ENCODE data around the gene LGALS14.
"Not testable (repeated sequence)": the region's sequence is repeated elsewhere in the genome, so short reads cannot be mapped to it uniquely, and the experiment has no call there.

LGALS14 gene

DNA sequence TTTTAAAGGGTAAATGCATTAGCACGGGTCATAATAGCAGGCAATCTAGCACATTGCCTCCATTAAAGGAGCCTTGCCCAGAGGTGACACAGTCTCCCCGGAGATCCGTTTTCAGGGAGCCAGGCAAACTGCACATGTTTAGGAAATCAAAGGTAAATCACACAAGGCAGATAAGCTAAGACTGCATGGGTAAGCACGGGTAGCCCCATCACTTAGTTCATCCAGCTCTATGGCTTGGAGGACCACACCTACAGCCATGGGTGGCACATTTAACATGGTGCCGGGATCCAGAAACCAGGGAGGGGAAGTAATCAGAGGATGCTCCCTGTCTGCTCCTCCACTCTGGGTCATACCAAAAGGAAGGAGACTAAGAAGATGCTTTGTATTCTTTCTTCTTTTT, 31.8 kb upstream of the LGALS14 start:
- no peak overlapping the region for H2BK15ac ChIP-seq (ENCODE audit: low read length)
- peaks cover 0 to 9% (median 0%) of the 10 kb centered on the region in 3 experiments for H3K27me3 ChIP-seq (ENCODE audit: control insufficient read depth in 3 of 3, insufficient read depth in 3 of 3, low read depth in 1 of 3, low read length in 3 of 3)
- WGBS, 2 donors (ENCODE audit: extremely low coverage in 2 of 2, insufficient read length in 2 of 2, insufficient replicate concordance in 1 of 2), result no CpG with 5 or more reads among the region's 5 CpGs
- H3K18ac ChIP-seq (ENCODE audit: low read length), result no peak overlapping the region
- H4K91ac ChIP-seq (ENCODE audit: low read depth, low read length, poor library complexity), result no peak overlapping the region
- no peak overlapping the region for H3K9ac ChIP-seq (ENCODE audit: low read depth, low read length, poor library complexity)
- H3K14ac ChIP-seq (ENCODE audit: low read length), result no peak overlapping the region
- no peak overlapping the region for H4K8ac ChIP-seq (ENCODE audit: low read depth, low read length)
- no peak overlapping the region for H2BK12ac ChIP-seq (ENCODE audit: low read length)
- no peak overlapping the region for H2BK120ac ChIP-seq (ENCODE audit: low read depth, low read length)
- no peak overlapping the region for H3K4ac ChIP-seq (ENCODE audit: low read length)
- no peak overlapping the region for H3K4me2 ChIP-seq (ENCODE audit: insufficient read depth, low read length, poor library complexity, severe bottlenecking)
- no peaks in the 10 kb centered on the region for H3K4me1 ChIP-seq (ENCODE audit: control insufficient read depth in 2 of 2, insufficient read depth in 1 of 2, low read depth in 1 of 2, low read length in 2 of 2)
- H3K9me3 ChIP-seq (replicated peaks in 1 of 2; ENCODE audit: control insufficient read depth in 2 of 2, insufficient read depth in 1 of 2, low read depth in 1 of 2, low read length in 2 of 2), result no peaks in the 10 kb centered on the region
- H2AK5ac ChIP-seq (ENCODE audit: low read depth, low read length), result no peak overlapping the region
- DNase-seq (ENCODE audit: low spot score), result no peak
- no peak overlapping the region for H3K4me3 ChIP-seq (ENCODE audit: low read length in 2 of 2)
- no peak overlapping the region for H2AFZ ChIP-seq (ENCODE audit: low read length)
- H3K36me3 ChIP-seq (replicated peaks in 1 of 2; ENCODE audit: control insufficient read depth in 2 of 2, insufficient read depth in 2 of 2, low read length in 2 of 2), result no peaks in the 10 kb centered on the region
- H3K23ac ChIP-seq (ENCODE audit: low read depth, low read length, poor library complexity), result no peak overlapping the region
- no peak overlapping the region for H2BK5ac ChIP-seq (ENCODE audit: low read length)
- H3K79me1 ChIP-seq (ENCODE audit: low read depth, low read length), result no peaks in the 10 kb centered on the region
- H3K27ac ChIP-seq (replicated peaks; ENCODE audit: low read length), result no peak overlapping the region

DNA sequence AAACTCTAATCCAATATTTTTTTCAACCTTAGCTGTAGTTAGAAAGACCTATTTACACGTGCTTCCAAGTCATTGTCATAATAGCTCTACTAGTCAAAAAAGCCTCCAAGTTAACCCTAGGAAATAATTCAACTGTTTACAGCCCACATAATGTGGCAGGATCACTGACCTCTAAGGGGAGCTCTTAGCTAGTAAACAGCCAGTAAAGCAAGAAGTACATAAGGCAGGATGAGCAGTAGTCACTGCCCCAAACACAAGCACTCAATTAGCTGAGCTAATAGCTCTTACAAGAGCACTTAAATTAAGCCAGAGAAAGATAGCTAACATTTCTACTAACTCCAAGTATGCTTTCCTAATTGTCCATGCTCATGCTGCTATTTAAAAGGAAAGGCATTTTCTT, 30.4 kb upstream of the LGALS14 start:
- not testable (repeated sequence) for H4K8ac ChIP-seq (ENCODE audit: low read depth, low read length); H3K9ac ChIP-seq (ENCODE audit: low read depth, low read length, poor library complexity); H3K23ac ChIP-seq (ENCODE audit: low read depth, low read length, poor library complexity); H3K79me1 ChIP-seq (ENCODE audit: low read depth, low read length); H4K91ac ChIP-seq (ENCODE audit: low read depth, low read length, poor library complexity); H3K14ac ChIP-seq (ENCODE audit: low read length); H2AFZ ChIP-seq (ENCODE audit: low read length); H3K36me3 ChIP-seq (replicated peaks in 1 of 2; ENCODE audit: control insufficient read depth in 2 of 2, insufficient read depth in 2 of 2, low read length in 2 of 2); H2BK5ac ChIP-seq (ENCODE audit: low read length); H3K18ac ChIP-seq (ENCODE audit: low read length); H2BK15ac ChIP-seq (ENCODE audit: low read length); H3K27ac ChIP-seq (replicated peaks; ENCODE audit: low read length); H3K4me3 ChIP-seq (ENCODE audit: low read length in 2 of 2); H3K4ac ChIP-seq (ENCODE audit: low read length); H3K4me2 ChIP-seq (ENCODE audit: insufficient read depth, low read length, poor library complexity, severe bottlenecking); H3K9me3 ChIP-seq (replicated peaks in 1 of 2; ENCODE audit: control insufficient read depth in 2 of 2, insufficient read depth in 1 of 2, low read depth in 1 of 2, low read length in 2 of 2); H2BK12ac ChIP-seq (ENCODE audit: low read length); DNase-seq (ENCODE audit: low spot score); H2BK120ac ChIP-seq (ENCODE audit: low read depth, low read length); H3K4me1 ChIP-seq (ENCODE audit: control insufficient read depth in 2 of 2, insufficient read depth in 1 of 2, low read depth in 1 of 2, low read length in 2 of 2); H2AK5ac ChIP-seq (ENCODE audit: low read depth, low read length)
- no CpG with 5 or more reads among the region's 1 CpG for WGBS, 2 donors (ENCODE audit: extremely low coverage in 2 of 2, insufficient read length in 2 of 2, insufficient replicate concordance in 1 of 2)
- peaks cover 0 to 14% (median 0%) of the 10 kb centered on the region in 3 experiments for H3K27me3 ChIP-seq (ENCODE audit: control insufficient read depth in 3 of 3, insufficient read depth in 3 of 3, low read depth in 1 of 3, low read length in 3 of 3)

DNA sequence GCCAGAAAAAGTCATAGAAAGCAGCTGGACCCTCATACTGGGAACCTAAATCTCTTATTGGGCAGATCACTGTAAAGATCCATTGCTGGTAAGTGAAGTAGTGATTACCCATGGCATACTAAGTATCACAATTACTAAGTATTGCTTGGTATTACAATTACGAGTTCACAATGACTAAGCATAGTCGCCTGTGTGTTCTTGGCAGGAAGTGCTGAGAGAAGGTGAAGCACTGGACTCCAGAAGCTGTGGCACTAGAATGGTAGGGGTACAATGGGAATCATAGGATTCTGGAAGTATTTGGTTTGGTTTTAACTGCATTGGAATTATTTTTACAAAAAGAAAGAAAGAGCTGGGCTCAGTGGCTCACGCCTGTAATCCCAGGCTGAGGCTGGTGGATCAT, 28.3 kb upstream of the LGALS14 start:
- no peak overlapping the region for H2BK120ac ChIP-seq (ENCODE audit: low read depth, low read length)
- DNase-seq (ENCODE audit: low spot score), result no peak
- H3K9me3 ChIP-seq (replicated peaks in 1 of 2; ENCODE audit: control insufficient read depth in 2 of 2, insufficient read depth in 1 of 2, low read depth in 1 of 2, low read length in 2 of 2), result no peaks in the 10 kb centered on the region
- no peak overlapping the region for H3K4me3 ChIP-seq (ENCODE audit: low read length in 2 of 2)
- H2BK15ac ChIP-seq (ENCODE audit: low read length), result no peak overlapping the region
- no peak overlapping the region for H3K4me2 ChIP-seq (ENCODE audit: insufficient read depth, low read length, poor library complexity, severe bottlenecking)
- H2AFZ ChIP-seq (ENCODE audit: low read length), result no peak overlapping the region
- no peak overlapping the region for H2AK5ac ChIP-seq (ENCODE audit: low read depth, low read length)
- no peak overlapping the region for H4K91ac ChIP-seq (ENCODE audit: low read depth, low read length, poor library complexity)
- no peaks in the 10 kb centered on the region for H3K36me3 ChIP-seq (replicated peaks in 1 of 2; ENCODE audit: control insufficient read depth in 2 of 2, insufficient read depth in 2 of 2, low read length in 2 of 2)
- H3K4ac ChIP-seq (ENCODE audit: low read length), result no peak overlapping the region
- no peaks in the 10 kb centered on the region for H3K4me1 ChIP-seq (ENCODE audit: control insufficient read depth in 2 of 2, insufficient read depth in 1 of 2, low read depth in 1 of 2, low read length in 2 of 2)
- H4K8ac ChIP-seq (ENCODE audit: low read depth, low read length), result no peak overlapping the region
- no peaks in the 10 kb centered on the region for H3K79me1 ChIP-seq (ENCODE audit: low read depth, low read length)
- no CpG with 5 or more reads among the region's 3 CpGs for WGBS, 2 donors (ENCODE audit: extremely low coverage in 2 of 2, insufficient read length in 2 of 2, insufficient replicate concordance in 1 of 2)
- no peak overlapping the region for H3K9ac ChIP-seq (ENCODE audit: low read depth, low read length, poor library complexity)
- H2BK5ac ChIP-seq (ENCODE audit: low read length), result no peak overlapping the region
- H3K27me3 ChIP-seq (ENCODE audit: control insufficient read depth in 3 of 3, insufficient read depth in 3 of 3, low read depth in 1 of 3, low read length in 3 of 3), result peaks cover 0 to 18% (median 0%) of the 10 kb centered on the region in 3 experiments
- no peak overlapping the region for H3K18ac ChIP-seq (ENCODE audit: low read length)
- no peak overlapping the region for H3K23ac ChIP-seq (ENCODE audit: low read depth, low read length, poor library complexity)
- no peak overlapping the region for H3K14ac ChIP-seq (ENCODE audit: low read length)
- H2BK12ac ChIP-seq (ENCODE audit: low read length), result no peak overlapping the region
- H3K27ac ChIP-seq (replicated peaks; ENCODE audit: low read length), result no peak overlapping the region

DNA sequence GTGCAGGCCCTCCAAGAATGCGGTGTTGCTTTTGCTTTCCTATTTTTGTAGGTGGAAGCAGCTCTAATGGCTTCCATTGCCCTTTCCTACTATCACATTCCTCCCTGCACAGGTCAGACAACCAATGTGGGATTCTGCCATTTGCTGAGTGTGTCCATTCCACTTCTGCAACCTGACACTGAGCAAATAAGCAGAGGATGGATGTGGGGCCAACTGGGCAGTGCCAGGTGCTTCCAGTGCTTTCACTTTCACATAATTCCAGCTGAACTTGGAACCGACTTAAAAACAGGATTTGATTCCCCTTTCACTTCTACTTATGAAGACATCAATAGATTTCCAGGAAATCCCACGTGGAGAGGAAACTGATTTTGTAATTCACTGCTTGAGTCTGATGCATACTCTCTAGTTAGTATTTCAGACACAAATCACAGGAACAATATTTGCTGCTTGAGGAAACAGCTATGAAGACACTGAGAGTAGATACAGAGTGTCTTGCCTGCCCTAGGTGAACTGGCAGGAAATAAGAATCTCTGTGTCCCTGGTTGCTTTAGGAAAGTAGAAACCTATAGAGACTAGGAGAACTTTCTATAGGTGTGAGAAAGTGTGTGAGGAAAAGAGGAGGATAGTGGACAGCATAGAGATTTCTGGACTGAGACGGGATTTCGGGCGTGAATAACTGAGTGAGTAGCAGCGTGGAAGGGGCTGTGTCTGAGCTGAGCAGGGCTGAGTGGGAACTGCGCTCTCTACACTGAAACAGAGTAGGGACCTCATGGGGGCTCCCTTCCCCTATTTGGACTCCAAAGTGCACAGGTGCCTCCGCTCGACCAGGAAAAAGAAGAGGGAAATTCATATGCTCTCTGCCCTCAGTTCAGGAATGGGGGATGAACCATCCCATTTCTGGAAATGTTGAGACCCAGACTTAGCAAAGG, 26.1 kb upstream of the LGALS14 start:
- no peak overlapping the region for H2BK120ac ChIP-seq (ENCODE audit: low read depth, low read length)
- H4K8ac ChIP-seq (ENCODE audit: low read depth, low read length), result no peak overlapping the region
- peaks cover 0 to 16% (median 0%) of the 10 kb centered on the region in 3 experiments for H3K27me3 ChIP-seq (ENCODE audit: control insufficient read depth in 3 of 3, insufficient read depth in 3 of 3, low read depth in 1 of 3, low read length in 3 of 3)
- no peak overlapping the region for H2AK5ac ChIP-seq (ENCODE audit: low read depth, low read length)
- H3K4me2 ChIP-seq (ENCODE audit: insufficient read depth, low read length, poor library complexity, severe bottlenecking), result no peak overlapping the region
- no peak overlapping the region for H3K27ac ChIP-seq (replicated peaks; ENCODE audit: low read length)
- H4K91ac ChIP-seq (ENCODE audit: low read depth, low read length, poor library complexity), result no peak overlapping the region
- H3K9me3 ChIP-seq (replicated peaks in 1 of 2; ENCODE audit: control insufficient read depth in 2 of 2, insufficient read depth in 1 of 2, low read depth in 1 of 2, low read length in 2 of 2), result no peaks in the 10 kb centered on the region
- no peak overlapping the region for H3K9ac ChIP-seq (ENCODE audit: low read depth, low read length, poor library complexity)
- no peaks in the 10 kb centered on the region for H3K36me3 ChIP-seq (replicated peaks in 1 of 2; ENCODE audit: control insufficient read depth in 2 of 2, insufficient read depth in 2 of 2, low read length in 2 of 2)
- no peak overlapping the region for H2BK12ac ChIP-seq (ENCODE audit: low read length)
- no peak for DNase-seq (ENCODE audit: low spot score)
- H3K79me1 ChIP-seq (ENCODE audit: low read depth, low read length), result no peaks in the 10 kb centered on the region
- H3K23ac ChIP-seq (ENCODE audit: low read depth, low read length, poor library complexity), result no peak overlapping the region
- H3K4me1 ChIP-seq (ENCODE audit: control insufficient read depth in 2 of 2, insufficient read depth in 1 of 2, low read depth in 1 of 2, low read length in 2 of 2), result no peaks in the 10 kb centered on the region
- no peak overlapping the region for H3K4ac ChIP-seq (ENCODE audit: low read length)
- no peak overlapping the region for H3K18ac ChIP-seq (ENCODE audit: low read length)
- no peak overlapping the region for H2AFZ ChIP-seq (ENCODE audit: low read length)
- H2BK15ac ChIP-seq (ENCODE audit: low read length), result no peak overlapping the region
- H3K4me3 ChIP-seq (ENCODE audit: low read length in 2 of 2), result no peak overlapping the region
- no CpG with 5 or more reads among the region's 10 CpGs for WGBS, 2 donors (ENCODE audit: extremely low coverage in 2 of 2, insufficient read length in 2 of 2, insufficient replicate concordance in 1 of 2)
- H3K14ac ChIP-seq (ENCODE audit: low read length), result no peak overlapping the region
- H2BK5ac ChIP-seq (ENCODE audit: low read length), result no peak overlapping the region

Measured in neuronal stem cell (in vitro differentiated cells).